ENCODE results near the gene NCOA1. TPM values are rescaled to one million over a fixed set of nuclear protein-coding genes. Genes with fewer than 3 reads are reported as not detected.

NCOA1 gene
- total and polyA plus RNA-seq, 10 of the 15 experiments (the other 5 are each of a cell fraction or from before 2014, with no cell fraction given), result 1.8 to 35.6 (median 6.1) TPM

DNA sequence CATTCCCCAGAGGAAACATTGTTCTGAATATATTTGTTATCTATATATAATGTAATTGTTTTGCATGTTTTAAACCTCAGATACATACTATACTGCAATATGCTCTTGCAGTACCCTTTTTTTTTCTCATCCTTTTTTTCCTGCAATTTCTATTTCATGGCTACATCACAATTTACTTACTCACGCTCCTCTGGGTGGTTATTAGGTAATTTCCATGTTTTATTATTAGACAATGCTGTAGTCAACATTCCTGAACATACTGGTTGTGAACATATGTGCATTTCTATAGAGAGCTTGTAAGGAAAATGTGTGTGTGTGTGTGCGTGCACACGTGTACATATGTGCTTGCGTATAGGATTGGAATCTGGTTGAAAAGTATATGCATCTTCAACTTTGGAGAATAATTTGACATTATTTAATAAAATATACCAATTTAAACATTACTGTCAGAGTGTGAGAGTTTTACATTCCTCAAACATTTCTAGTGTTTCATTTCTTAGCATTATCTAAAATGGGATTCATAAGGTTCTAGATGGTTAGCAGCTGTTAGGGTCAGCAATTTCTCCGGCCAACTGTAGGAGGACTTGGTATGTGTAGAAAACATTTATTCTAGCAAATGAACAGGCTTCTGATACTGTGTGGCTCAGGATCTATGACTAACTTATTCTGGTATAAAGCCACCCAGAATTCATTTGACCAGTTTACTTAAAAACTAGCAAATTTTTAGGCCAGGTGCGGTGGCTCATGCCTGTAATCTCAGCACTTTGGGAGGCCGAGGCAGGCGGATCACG lies 22.4 kb downstream of the NCOA1 start:
- intact Hi-C loops (cut with micrococcal nuclease; ENCODE audit: unreplicated experiment) (no loop called here), in situ Hi-C loops (cut with MboI) (no loop called here)
- Histone ChIP-seq H3K79me2 (ENCODE audit: control insufficient read depth, insufficient read depth, low read length) (peaks cover 71% of the 10 kb centered on the region), H3K27me3 (replicated peaks in 1 of 2; ENCODE audit: control insufficient read depth in 2 of 2, insufficient read depth in 2 of 2, low read length in 1 of 2) (no peaks in the 10 kb centered on the region), H3K9ac (ENCODE audit: control insufficient read depth, insufficient read depth, low read length) (no peak overlapping the region), H4K20me1 (ENCODE audit: control insufficient read depth, insufficient read depth) (no peaks in the 10 kb centered on the region), H3K27ac (ENCODE audit: control insufficient read depth, insufficient read depth) (no peak overlapping the region; the same call in 1 of the 2 replicates), H3K4me1 (ENCODE audit: control insufficient read depth, insufficient read depth, low read length) (peaks cover 32% of the 10 kb centered on the region), H2AFZ (ENCODE audit: control insufficient read depth, low read depth, low read length) (no peak overlapping the region), H3K9me3 (replicated peaks; ENCODE audit: control insufficient read depth, insufficient read depth, low read length) (no peaks in the 10 kb centered on the region), H3K4me2 (ENCODE audit: control insufficient read depth, insufficient read depth) (peak overlapping the region; percentile 56), H3K36me3 (ENCODE audit: control insufficient read depth in 2 of 2, insufficient read depth in 2 of 2, low read length in 1 of 2) (no peaks in the 10 kb centered on the region), H3K4me3 (no peak overlapping the region)
- no TSS peak for BruUV-seq (replicated peaks)
- ChIA-PET SMC1A (ENCODE audit: uncharacterized antibody, unreplicated experiment) (interaction anchor here (1.5 to 2.2 kb wide), 6 partner anchors 7 to 60 kb away, joined by 4 to 8 read pairs (median 6); no protein-coding TSS in a partner anchor), POLR2A (interaction anchor here (0.7 kb wide), 1 partner anchor 363 kb away, joined by 3 read pairs; no protein-coding TSS in a partner anchor), RAD21 (ENCODE audit: unreplicated experiment) (interaction anchor here (0.8 to 1.0 kb wide), 2 partner anchors 99 to 278 kb away, joined by 3 read pairs; no protein-coding TSS in a partner anchor), CTCF (interaction anchor here (1.0 to 1.4 kb wide), 2 partner anchors 9 to 103 kb away, joined by 3 read pairs; no protein-coding TSS in a partner anchor)
- 98% methylated on average over 9 of the region's 9 CpGs for WGBS (ENCODE audit: insufficient coverage, insufficient replicate concordance, low lambda C conversion rate, missing lambda C conversion rate)
- TF ChIP-seq BHLHE40 (IDR thresholded peaks at IDR 0.05; ENCODE audit: borderline replicate concordance in 1 of 2, low read depth in 2 of 2, low read length in 1 of 2), result no peak
- TF ChIP-seq MEF2B (IDR thresholded peaks at IDR 0.05; ENCODE audit: partially characterized antibody, poor library complexity, severe bottlenecking), result no peak
- DNase-seq (ENCODE audit: low read depth, low spot score), result no peak
- ATAC-seq, result no peak
- no peak for FAIRE-seq

GRCh38 chr2:24514820-24515219 lies 23.8 kb downstream of the NCOA1 start:
- no TSS peak for BruUV-seq (replicated peaks)
- Histone ChIP-seq H2AFZ (ENCODE audit: control insufficient read depth, low read depth, low read length) (no peak overlapping the region), H3K36me3 (ENCODE audit: control insufficient read depth in 2 of 2, insufficient read depth in 2 of 2, low read length in 1 of 2) (no peaks in the 10 kb centered on the region), H3K4me3 (no peak overlapping the region), H4K20me1 (ENCODE audit: control insufficient read depth, insufficient read depth) (no peaks in the 10 kb centered on the region), H3K79me2 (ENCODE audit: control insufficient read depth, insufficient read depth, low read length) (peaks cover 72% of the 10 kb centered on the region), H3K4me1 (ENCODE audit: control insufficient read depth, insufficient read depth, low read length) (peaks cover 24% of the 10 kb centered on the region), H3K27me3 (replicated peaks in 1 of 2; ENCODE audit: control insufficient read depth in 2 of 2, insufficient read depth in 2 of 2, low read length in 1 of 2) (no peaks in the 10 kb centered on the region), H3K9ac (ENCODE audit: control insufficient read depth, insufficient read depth, low read length) (no peak overlapping the region), H3K4me2 (ENCODE audit: control insufficient read depth, insufficient read depth) (no peak overlapping the region), H3K27ac (ENCODE audit: control insufficient read depth, insufficient read depth) (no peak overlapping the region), H3K9me3 (replicated peaks; ENCODE audit: control insufficient read depth, insufficient read depth, low read length) (no peaks in the 10 kb centered on the region)
- ChIA-PET SMC1A (ENCODE audit: uncharacterized antibody, unreplicated experiment) (interaction anchor here (0.8 to 2.2 kb wide), 6 partner anchors 14 to 59 kb away, joined by 3 to 8 read pairs (median 4); no protein-coding TSS in a partner anchor), RAD21 (ENCODE audit: unreplicated experiment) (interaction anchor here (1.1 to 1.5 kb wide), 2 partner anchors 205 to 278 kb away, joined by 3 to 4 read pairs; no protein-coding TSS in a partner anchor), POLR2A (interaction anchor here (0.6 to 1.6 kb wide), 2 partner anchors 8 to 18 kb away, joined by 3 read pairs; no protein-coding TSS in a partner anchor), CTCF (no interaction called here)
- intact Hi-C loops (cut with micrococcal nuclease; ENCODE audit: unreplicated experiment) (no loop called here), in situ Hi-C loops (cut with MboI) (no loop called here)
- DNase-seq (ENCODE audit: low read depth, low spot score) (no peak), ATAC-seq (no peak), FAIRE-seq (no peak)
- WGBS (ENCODE audit: insufficient coverage, insufficient replicate concordance, low lambda C conversion rate, missing lambda C conversion rate), result 98% methylated on average over 2 of the region's 2 CpGs
- TF ChIP-seq ELK1 (IDR thresholded peaks at IDR 0.05; ENCODE audit: low read depth, low read length), result no peak
- no peak for TF ChIP-seq SMC3 (IDR thresholded peaks at IDR 0.05; ENCODE audit: borderline replicate concordance, low read length)
- TF ChIP-seq TBL1XR1 (IDR thresholded peaks at IDR 0.05; ENCODE audit: low read depth, low read length), result no peak
- no peak for TF ChIP-seq WRNIP1 (IDR thresholded peaks at IDR 0.05; ENCODE audit: borderline replicate concordance, low read depth, low read length)
- no peak for TF ChIP-seq TCF12 (IDR thresholded peaks at IDR 0.05; ENCODE audit: low read depth, low read length)
- no peak for TF ChIP-seq ZBTB11 (CRISPR knock-in tag; IDR thresholded peaks at IDR 0.05)
- no peak for TF ChIP-seq CBX5 (IDR thresholded peaks at IDR 0.05; ENCODE audit: low read depth)

Data from GM12878 (cell line).